ENCODE data around the gene LRRC14B.

The LRRC14B gene

GRCh38 chr5:176296-176823 lies 14.9 kb upstream of the LRRC14B start:
- no peak for DNase-seq

- DNase-seq, result no peak
Measured at GRCh38 chr5:178110-178509, 13.2 kb upstream of the LRRC14B start.

GRCh38 chr5:179401-179800 lies 11.9 kb upstream of the LRRC14B start:
- no peak for DNase-seq

GRCh38 chr5:180286-180918 lies 10.9 kb upstream of the LRRC14B start:
- DNase-seq, result no peak

GRCh38 chr5:181160-181559 lies 10.1 kb upstream of the LRRC14B start:
- DNase-seq, result no peak

GRCh38 chr5:181566-181965 lies 9.7 kb upstream of the LRRC14B start:
- no peak for DNase-seq

- DNase-seq, result no peak
Measured at GRCh38 chr5:182126-182525, 9.2 kb upstream of the LRRC14B start.

GRCh38 chr5:184471-184870 lies 6.8 kb upstream of the LRRC14B start:
- no peak for DNase-seq

- DNase-seq, result no peak
Measured at GRCh38 chr5:185095-186070, 5.9 kb upstream of the LRRC14B start.

- no peak for DNase-seq
Measured at GRCh38 chr5:186091-187041, 4.9 kb upstream of the LRRC14B start.

GRCh38 chr5:187042-187431 lies 4.3 kb upstream of the LRRC14B start:
- no peak for DNase-seq

- no peak for DNase-seq
Measured at GRCh38 chr5:187617-188451, 3.5 kb upstream of the LRRC14B start.

- no peak for DNase-seq
Measured at GRCh38 chr5:188488-189481, 2.5 kb upstream of the LRRC14B start.

GRCh38 chr5:189486-189885 lies 1.8 kb upstream of the LRRC14B start:
- DNase-seq, result no peak

GRCh38 chr5:189976-190365 lies 1.3 kb upstream of the LRRC14B start:
- DNase-seq, result no peak

- no peak for DNase-seq
Measured at GRCh38 chr5:190366-191035, 794 bp upstream of the LRRC14B start.

GRCh38 chr5:191949-192690 lies 825 bp downstream of the LRRC14B start:
- no peak for DNase-seq

GRCh38 chr5:192691-192969 lies 1.3 kb downstream of the LRRC14B start:
- no peak for DNase-seq
